GM23338 (cell line): ENCODE results near the gene TMEM141. TPM values are rescaled to one million over a fixed set of nuclear protein-coding genes. Genes with fewer than 3 reads are reported as not detected.

Source experiments
- CREB1 ChIP-seq: fragments of 250-450 bp; sonication (Bioruptor Pico); IDR thresholded peaks from 2 replicates; pipeline ENCODE4 v1.5.0; 2020; ENCODE audit warnings: low read depth, mild to moderate bottlenecking, moderate library complexity
- EZH2 ChIP-seq: fragments of 200-600 bp; sonication (generic); IDR thresholded peaks from one replicate; pipeline ENCODE4 v1.8.0; 2017; ENCODE audit warnings: antibody characterized with exemption, mild to moderate bottlenecking, low read depth; ENCODE audit not compliant: unreplicated experiment
- JUNB ChIP-seq: IDR thresholded peaks from one replicate; pipeline ENCODE4 v1.6.1; 2016; ENCODE audit warnings: antibody characterized with exemption; ENCODE audit not compliant: unreplicated experiment
- NANOG ChIP-seq: IDR thresholded peaks from 2 replicates; pipeline ENCODE4 v1.6.1; 2016; ENCODE audit warnings: antibody characterized with exemption, borderline replicate concordance
- POLR2AphosphoS5 ChIP-seq: IDR thresholded peaks from 2 replicates; pipeline ENCODE4 v1.6.1; 2016; ENCODE audit warnings: antibody characterized with exemption, low read depth
- REST ChIP-seq: IDR thresholded peaks from one replicate; pipeline ENCODE4 v1.6.1; 2018; ENCODE audit warnings: antibody characterized with exemption; ENCODE audit not compliant: unreplicated experiment
- ZNF114 ChIP-seq: fragments of 250-450 bp; sonication (Bioruptor Pico); IDR thresholded peaks from 2 replicates; pipeline ENCODE4 v1.5.0; 2020; ENCODE audit warnings: mild to moderate bottlenecking, moderate library complexity
- ZNF331 ChIP-seq: fragments of 250-450 bp; sonication (Bioruptor Pico); IDR thresholded peaks from 2 replicates; pipeline ENCODE4 v1.5.0; 2020; ENCODE audit warnings: low read depth, mild to moderate bottlenecking, moderate library complexity
- ZNF462 ChIP-seq: fragments of 250-450 bp; sonication (Bioruptor Pico); IDR thresholded peaks from 2 replicates; pipeline ENCODE4 v1.5.0; 2020; ENCODE audit warnings: mild to moderate bottlenecking, moderate library complexity
- polyA plus RNA-seq: library from polyadenylated mRNA; unstranded; fragments of >200 nt; fragmentation: Nextera tagmentation; extraction: Ambion mirVana; gene quantifications from 2 replicates; pipeline ENCODE4 v1.2.1, GENCODE V29; 2016
- total RNA-seq: library from RNA; depleted of rRNA; stranded (reverse); fragments of >200 nt; shearing (Covaris generic); gene quantifications from 2 replicates; pipeline ENCODE4 v1.2.3, GENCODE V29; 2014

Gene TMEM141
- total and polyA plus RNA-seq, 2 experiments from 2014 or later, result 71.4 to 90.5 TPM

GRCh38 chr9:136764301-136764891 lies 26.7 kb upstream of the TMEM141 start, which contains the start of gene LCN15 (continued):
- TF ChIP-seq ZNF462 (CRISPR knock-in tag), result no peak
- no peak for TF ChIP-seq EZH2
- no peak for TF ChIP-seq POLR2AphosphoS5
- TF ChIP-seq ZNF331 (CRISPR knock-in tag), result no peak
- TF ChIP-seq CREB1 (CRISPR knock-in tag), result no peak
- no peak for TF ChIP-seq ZNF114 (CRISPR knock-in tag)
- TF ChIP-seq REST, result no peak
- TF ChIP-seq NANOG, result no peak
- TF ChIP-seq JUNB, result no peak
